ENCODE measurements around the gene ZNF695.

The ZNF695 gene

DNA sequence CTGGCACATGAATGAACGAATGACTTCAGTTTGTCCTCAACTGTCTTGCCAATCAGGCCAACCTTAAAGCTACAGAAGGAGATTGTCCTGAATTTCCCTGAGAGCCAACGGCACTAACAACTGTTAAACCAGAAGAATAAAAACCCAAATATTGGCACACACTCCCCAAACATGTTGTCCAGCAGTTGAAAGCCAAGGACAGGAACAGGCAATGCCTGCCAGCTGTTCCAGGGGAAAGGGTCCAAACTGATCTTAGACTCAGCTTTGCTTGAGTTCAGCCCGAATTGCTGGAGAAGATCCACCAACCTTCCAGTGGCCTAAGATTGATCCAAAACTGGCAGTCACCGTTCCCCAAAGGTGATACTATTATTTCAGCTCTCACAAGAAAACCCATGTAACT, 53.7 kb downstream of the ZNF695 start:
- no peak for DNase-seq

DNA sequence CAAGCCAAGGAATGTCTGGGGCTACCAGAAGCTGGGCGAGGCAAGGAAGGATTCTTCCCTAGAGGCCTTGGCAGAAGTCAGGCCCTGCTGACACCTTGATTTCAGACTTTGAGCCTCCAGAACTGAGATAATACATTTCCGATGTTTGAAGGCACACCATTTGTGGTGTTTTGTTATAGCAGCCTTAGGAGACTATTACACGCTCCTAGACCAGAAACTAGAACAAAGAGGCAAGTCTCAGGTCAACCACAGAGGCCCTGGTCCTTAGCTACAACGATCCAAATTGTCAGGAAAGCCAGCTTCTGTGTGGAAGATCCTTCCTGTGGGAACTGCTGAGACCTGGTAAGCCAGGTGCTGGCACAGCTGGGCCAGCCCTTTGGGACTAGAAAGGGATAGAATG, 56.4 kb downstream of the ZNF695 start:
- DNase-seq, result no peak

DNA sequence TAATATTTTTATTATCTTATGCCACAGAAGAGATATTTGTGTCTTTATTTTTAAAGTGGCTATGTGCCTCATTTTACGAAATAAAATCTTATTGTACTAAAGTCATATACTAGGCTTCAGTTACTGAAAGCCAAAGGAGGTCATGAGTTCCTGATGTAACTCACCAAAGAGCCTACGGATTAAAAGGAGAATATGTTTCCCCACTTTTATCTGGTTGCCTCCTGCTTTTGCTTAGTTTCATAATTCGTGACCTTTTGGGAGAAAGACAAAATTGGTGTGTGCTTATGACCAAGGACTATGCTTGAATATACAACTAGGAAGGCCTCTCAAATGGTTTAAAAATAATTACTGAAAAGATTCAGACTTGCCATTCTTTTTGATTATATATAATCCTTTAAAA, 57.9 kb downstream of the ZNF695 start:
- DNase-seq, result no peak

DNA sequence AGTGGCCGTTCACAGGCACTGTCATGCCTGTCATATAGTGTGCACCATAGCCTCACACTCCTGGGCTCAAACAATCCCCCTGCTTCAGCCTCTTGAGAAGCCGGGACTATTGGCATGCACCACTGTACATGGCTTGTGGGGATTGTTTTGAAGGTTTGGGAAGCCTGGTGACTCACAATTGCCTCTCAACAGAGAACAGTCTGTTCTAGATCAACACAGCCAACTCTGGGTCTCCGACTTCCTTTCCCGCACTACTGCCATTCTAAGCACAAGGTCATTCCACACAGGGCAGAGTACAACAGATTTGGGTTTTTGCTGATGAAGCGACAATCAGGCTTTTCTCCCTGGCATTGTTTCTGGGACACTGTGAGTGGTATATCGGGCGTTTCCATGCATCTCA, 60.6 kb downstream of the ZNF695 start:
- no peak for DNase-seq

GRCh38 chr1:246946366-246946765, 61.5 kb downstream of the ZNF695 start:
- no peak for DNase-seq
